ENCODE data around the gene OBP2A. TPM values are rescaled to one million over a fixed set of nuclear protein-coding genes. Genes with fewer than 3 reads are reported as not detected.
"Not testable (repeated sequence)": the region's sequence is repeated elsewhere in the genome, so short reads cannot be mapped to it uniquely, and the experiment has no call there.

Gene OBP2A, protein sequence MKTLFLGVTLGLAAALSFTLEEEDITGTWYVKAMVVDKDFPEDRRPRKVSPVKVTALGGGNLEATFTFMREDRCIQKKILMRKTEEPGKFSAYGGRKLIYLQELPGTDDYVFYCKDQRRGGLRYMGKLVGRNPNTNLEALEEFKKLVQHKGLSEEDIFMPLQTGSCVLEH
- total RNA-seq = not detected

- H3K9me3 ChIP-seq; in situ Hi-C loops (cut with MboI; ENCODE audit: low pct_ligation_motif_present in 1 of 4, low pct_unique_long_range_greater_than_20kb in 1 of 4, low sequenced_read_pairs in 3 of 4); H3K4me1 ChIP-seq; H3K27me3 ChIP-seq; DNase-seq; H3K27ac ChIP-seq; H3K36me3 ChIP-seq; H3K4me3 ChIP-seq; intact Hi-C loops (cut with DNase I; ENCODE audit: low total_unique reads): not testable (repeated sequence)
- 68% methylated on average over 13 of the region's 19 CpGs; no CpG with 5 or more reads in 1 of the 2 donors for WGBS, 2 donors (ENCODE audit: low coverage in 1 of 2)
Measured at GRCh38 chr9:135545646-135546176, at the start of gene OBP2A. Gene OBP2A (plus strand): TSS chr9:135546126. CDS start chr9:135546181, 55 bp downstream.

DNA sequence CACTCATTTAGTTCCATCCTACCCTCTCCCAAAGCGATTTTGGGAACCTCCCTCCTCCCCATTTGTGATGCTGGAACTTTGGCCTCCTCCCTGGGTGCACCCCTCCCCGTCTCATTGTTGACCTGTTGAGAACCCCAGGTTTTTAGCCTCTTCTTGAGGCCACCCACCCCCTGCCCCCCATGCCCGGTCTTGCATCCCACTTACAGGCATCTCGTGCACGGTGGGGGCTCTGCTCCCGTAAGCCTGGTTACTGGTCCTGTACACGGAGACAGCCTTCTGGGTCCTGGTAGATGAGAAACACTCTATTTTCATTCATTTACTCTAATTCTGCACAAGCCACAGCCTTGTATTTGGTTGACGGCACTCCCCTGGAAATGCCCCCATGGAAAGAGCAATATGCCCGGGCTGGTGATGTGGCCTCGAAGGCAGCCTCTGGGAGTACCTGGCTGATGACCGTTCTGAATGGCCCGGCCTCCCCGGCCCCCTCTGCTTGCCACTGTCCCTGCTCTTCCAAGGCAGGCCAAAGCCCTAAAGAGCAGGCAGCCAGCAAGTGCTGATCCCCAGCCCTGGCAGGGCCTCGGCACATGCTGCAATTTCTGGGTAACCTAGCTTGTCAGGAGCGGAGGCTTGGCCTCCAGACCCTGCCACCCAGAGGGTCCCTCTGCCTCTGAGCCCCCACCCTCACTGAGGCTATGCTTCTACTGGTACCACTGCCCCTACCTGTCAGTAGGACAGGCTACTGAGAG, 47.4 kb upstream of the OBP2A start:
- no peak for TF ChIP-seq POLR2AphosphoS5 (IDR thresholded peaks at IDR 0.05)
- TF ChIP-seq, protein P1, sequence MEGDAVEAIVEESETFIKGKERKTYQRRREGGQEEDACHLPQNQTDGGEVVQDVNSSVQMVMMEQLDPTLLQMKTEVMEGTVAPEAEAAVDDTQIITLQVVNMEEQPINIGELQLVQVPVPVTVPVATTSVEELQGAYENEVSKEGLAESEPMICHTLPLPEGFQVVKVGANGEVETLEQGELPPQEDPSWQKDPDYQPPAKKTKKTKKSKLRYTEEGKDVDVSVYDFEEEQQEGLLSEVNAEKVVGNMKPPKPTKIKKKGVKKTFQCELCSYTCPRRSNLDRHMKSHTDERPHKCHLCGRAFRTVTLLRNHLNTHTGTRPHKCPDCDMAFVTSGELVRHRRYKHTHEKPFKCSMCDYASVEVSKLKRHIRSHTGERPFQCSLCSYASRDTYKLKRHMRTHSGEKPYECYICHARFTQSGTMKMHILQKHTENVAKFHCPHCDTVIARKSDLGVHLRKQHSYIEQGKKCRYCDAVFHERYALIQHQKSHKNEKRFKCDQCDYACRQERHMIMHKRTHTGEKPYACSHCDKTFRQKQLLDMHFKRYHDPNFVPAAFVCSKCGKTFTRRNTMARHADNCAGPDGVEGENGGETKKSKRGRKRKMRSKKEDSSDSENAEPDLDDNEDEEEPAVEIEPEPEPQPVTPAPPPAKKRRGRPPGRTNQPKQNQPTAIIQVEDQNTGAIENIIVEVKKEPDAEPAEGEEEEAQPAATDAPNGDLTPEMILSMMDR (IDR thresholded peaks at IDR 0.05) = no peak
- TF ChIP-seq EP300 (IDR thresholded peaks at IDR 0.05; ENCODE audit: low read depth) = no peak
- TF ChIP-seq POLR2A (IDR thresholded peaks at IDR 0.05) = no peak

DNA sequence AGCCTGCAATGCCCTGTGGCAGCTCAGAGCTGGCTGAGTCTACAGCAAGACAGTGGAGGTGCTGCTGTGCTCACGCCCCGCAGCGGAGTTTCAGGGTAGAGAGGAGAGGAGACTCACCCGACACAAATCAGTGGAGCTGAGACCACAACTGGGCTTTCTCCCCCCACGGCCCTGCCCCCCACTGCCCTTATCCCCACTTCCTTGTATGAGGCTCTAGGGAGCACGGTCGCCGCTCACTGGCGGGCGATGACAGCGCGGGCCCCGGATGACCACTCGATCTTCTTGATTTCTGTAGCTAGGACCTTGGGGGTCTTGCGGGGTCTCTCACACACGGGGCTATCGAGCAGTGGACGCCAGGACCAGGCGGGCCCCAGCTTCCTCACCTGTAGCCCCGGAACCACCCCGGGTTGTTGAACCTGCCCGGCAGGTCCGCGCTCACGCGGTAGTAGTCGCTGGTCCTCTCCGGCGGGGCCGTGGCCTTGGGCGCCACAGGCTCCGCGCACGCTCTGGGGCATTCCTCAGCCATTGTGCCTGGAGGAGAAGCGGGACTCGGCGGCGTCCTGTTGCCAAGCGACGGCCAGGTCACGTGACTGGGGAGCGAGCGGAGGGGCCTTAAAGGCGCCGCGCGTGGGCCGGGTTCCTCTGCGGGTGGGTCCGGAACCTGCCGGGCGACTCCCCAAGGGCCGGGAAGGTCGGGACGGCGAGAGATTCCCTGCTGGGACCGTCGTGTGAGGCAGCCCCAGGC, 46.4 kb upstream of the OBP2A start:
- Histone ChIP-seq H3K36me3 (peaks cover 0 to 10% (median 0%) of the 10 kb centered on the region in 4 donors), H3K4me3 (peak overlapping the region; percentile 81 to 100 (median 96)), H3K4me1 (peaks cover 15 to 25% (median 18%) of the 10 kb centered on the region in 4 donors), H3K9me3 (no peaks in the 10 kb centered on the region), H3K27me3 (no peaks in the 10 kb centered on the region), H3K27ac (peak overlapping the region; percentile 77 to 92 (median 86))
- intact Hi-C loops (cut with DNase I; ENCODE audit: low total_unique reads) = no loop called here
- WGBS, 2 donors (ENCODE audit: low coverage in 1 of 2) = 1% methylated on average over 44 of the region's 58 CpGs; no CpG with 5 or more reads in 1 of the 2 donors
- in situ Hi-C loops (cut with MboI; ENCODE audit: low pct_ligation_motif_present in 1 of 4, low pct_unique_long_range_greater_than_20kb in 1 of 4, low sequenced_read_pairs in 3 of 4) = no loop called here
- peak; percentile 96 for DNase-seq
- TF ChIP-seq POLR2A (IDR thresholded peaks at IDR 0.05) = no peak
- no peak for TF ChIP-seq POLR2AphosphoS5 (IDR thresholded peaks at IDR 0.05)
- TF ChIP-seq, protein P1 (IDR thresholded peaks at IDR 0.05) = no peak
- TF ChIP-seq EP300 (IDR thresholded peaks at IDR 0.05; ENCODE audit: low read depth) = no peak

More for the DNA sequence above, 47.4 kb upstream of the OBP2A start:
- intact Hi-C loops (cut with DNase I; ENCODE audit: low total_unique reads) (no loop called here), in situ Hi-C loops (cut with MboI; ENCODE audit: low pct_ligation_motif_present in 1 of 4, low pct_unique_long_range_greater_than_20kb in 1 of 4, low sequenced_read_pairs in 3 of 4) (no loop called here)
- 77 to 79% methylated on average over 2 to 15 of the region's 15 CpGs for WGBS, 2 donors (ENCODE audit: low coverage in 1 of 2)
- Histone ChIP-seq H3K4me3 (no peak overlapping the region), H3K4me1 (peaks cover 15 to 25% (median 18%) of the 10 kb centered on the region in 4 donors), H3K9me3 (no peaks in the 10 kb centered on the region), H3K27me3 (no peaks in the 10 kb centered on the region), H3K27ac (no peak overlapping the region), H3K36me3 (peaks cover 0 to 2% (median 0%) of the 10 kb centered on the region in 4 donors)
- DNase-seq = no peak

DNA sequence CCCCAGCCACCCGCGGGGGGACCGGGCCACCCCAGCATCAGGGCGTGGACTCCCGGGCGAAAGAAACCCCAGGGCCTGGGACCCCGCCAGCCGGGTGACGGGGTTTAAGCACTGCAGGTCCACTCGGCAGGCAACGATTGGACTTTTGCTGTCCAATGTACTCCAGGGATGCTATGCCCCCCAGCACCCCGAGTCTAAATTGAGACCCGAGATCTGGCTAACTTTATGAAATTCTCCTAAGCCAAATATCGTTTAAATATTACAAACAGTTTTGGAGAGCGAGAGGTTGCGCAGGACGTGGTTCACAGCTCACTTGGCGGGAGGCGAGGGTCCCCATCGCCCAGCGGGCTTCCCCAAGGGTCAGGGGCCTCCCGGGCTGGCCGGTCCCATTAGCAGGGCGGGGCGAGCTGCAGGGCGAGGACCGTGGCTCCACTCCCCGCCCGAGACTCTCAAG, 45.8 kb upstream of the OBP2A start:
- 0% methylated on average over 29 of the region's 29 CpGs; no CpG with 5 or more reads in 1 of the 2 donors for WGBS, 2 donors (ENCODE audit: low coverage in 1 of 2)
- no peaks in the 10 kb centered on the region for H3K9me3 ChIP-seq
- H3K27me3 ChIP-seq = no peaks in the 10 kb centered on the region
- H3K36me3 ChIP-seq = peaks cover 0 to 10% (median 0%) of the 10 kb centered on the region in 4 donors
- peak overlapping the region; percentile 77 to 92 (median 86) for H3K27ac ChIP-seq
- peak overlapping the region; percentile 81 to 100 (median 96) for H3K4me3 ChIP-seq
- in situ Hi-C loops (cut with MboI; ENCODE audit: low pct_ligation_motif_present in 1 of 4, low pct_unique_long_range_greater_than_20kb in 1 of 4, low sequenced_read_pairs in 3 of 4) = no loop called here
- intact Hi-C loops (cut with DNase I; ENCODE audit: low total_unique reads) = no loop called here
- DNase-seq = no peak
- TF ChIP-seq POLR2AphosphoS5 (IDR thresholded peaks at IDR 0.05) (no peak), POLR2A (IDR thresholded peaks at IDR 0.05) (no peak), EP300 (IDR thresholded peaks at IDR 0.05; ENCODE audit: low read depth) (no peak)
- TF ChIP-seq, protein P1 (IDR thresholded peaks at IDR 0.05) = no peak
- H3K4me1 ChIP-seq = peaks cover 15 to 25% (median 18%) of the 10 kb centered on the region in 4 donors

Measured in transverse colon (tissue), 4 donors.